ENCODE data around the gene TSHZ2. TPM values are rescaled to one million over a fixed set of nuclear protein-coding genes. Genes with fewer than 3 reads are reported as not detected.
A peak's percentile ranks its signal among the peaks of the same experiment; 100 is the strongest.
"Not testable (repeated sequence)": the region's sequence is repeated elsewhere in the genome, so short reads cannot be mapped to it uniquely, and the experiment has no call there.

The TSHZ2 gene
- total RNA-seq, 1 experiment from 2014 or later: 0.20 TPM

DNA sequence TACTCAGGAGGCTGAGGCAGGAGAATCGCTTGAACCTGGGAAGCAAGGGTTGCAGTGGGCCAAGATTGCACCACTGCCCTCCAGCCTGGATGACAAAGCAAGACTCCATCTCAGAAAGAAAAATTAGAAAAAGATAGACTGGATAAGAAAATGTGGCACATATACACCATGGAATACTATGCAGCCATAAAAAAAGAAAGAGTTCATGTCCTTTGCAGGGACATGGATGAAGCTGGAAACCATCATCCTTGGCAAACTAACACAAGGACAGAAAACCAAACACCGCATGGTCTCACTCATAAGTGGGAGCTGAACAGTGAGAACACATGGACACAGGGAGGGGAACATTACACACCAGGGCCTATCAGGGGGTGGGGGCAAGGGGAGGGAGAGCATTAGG, 551.5 kb downstream of the TSHZ2 start:
- H3K27me3 Mint-ChIP-seq (ENCODE audit: low read depth); H3K4me1 Mint-ChIP-seq; POLR2A ChIA-PET; ATAC-seq; H3K9me3 Mint-ChIP-seq; DNase-seq (ENCODE audit: low spot score); H3K36me3 Mint-ChIP-seq; H3K27ac Mint-ChIP-seq; H3K4me3 Mint-ChIP-seq: not testable (repeated sequence)
- CTCF ChIA-PET: interaction anchor here (0.6 kb wide), 1 partner anchor 343 kb away, joined by 3 read pairs; no protein-coding TSS in a partner anchor

DNA sequence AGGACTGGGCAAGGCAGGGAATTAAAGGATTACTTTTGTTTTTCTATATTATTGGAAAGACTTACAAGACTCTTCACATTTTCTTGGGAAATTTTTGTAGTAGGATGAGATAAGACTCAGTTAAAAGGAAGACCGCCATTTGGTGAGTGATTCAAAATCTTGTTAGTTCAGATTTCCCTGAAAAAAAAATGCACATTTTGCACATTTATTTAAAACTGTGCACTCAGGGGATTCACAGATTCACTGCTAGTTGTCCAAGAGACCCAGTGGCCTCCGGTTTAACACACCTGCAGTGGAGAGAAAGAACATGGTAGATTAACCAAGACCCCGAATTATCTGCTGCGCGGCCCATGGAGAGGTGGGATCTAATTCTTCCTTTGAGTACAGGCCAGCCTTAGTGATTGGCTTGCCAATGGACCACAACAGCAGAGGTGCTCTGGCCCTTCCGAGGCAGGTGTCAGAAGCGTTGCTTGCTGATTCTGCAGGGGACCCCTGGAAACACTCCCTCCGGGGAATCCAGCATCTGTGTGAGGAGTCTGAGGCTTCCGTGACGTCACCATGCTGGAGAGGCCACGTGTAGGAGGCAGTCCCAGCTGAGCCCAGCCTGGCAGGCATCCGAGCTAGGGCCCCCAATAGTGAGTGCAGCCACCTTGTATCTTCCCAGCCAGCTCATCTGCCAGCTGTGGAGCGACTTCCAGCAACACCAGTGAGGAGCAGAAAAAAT, 552.6 kb downstream of the TSHZ2 start:
- ATAC-seq (peak; percentile 41; the same call in 1 of the 2 replicates), DNase-seq (ENCODE audit: low spot score) (peak; percentile 23)
- Mint-ChIP-seq H3K9me3 (no peaks in the 10 kb centered on the region), H3K4me3 (no peak overlapping the region), H3K4me1 (no peaks in the 10 kb centered on the region), H3K36me3 (no peaks in the 10 kb centered on the region), H3K27ac (no peak overlapping the region; the same call in 1 of the 2 replicates), H3K27me3 (ENCODE audit: low read depth) (no peaks in the 10 kb centered on the region; the same call in 1 of the 2 replicates)
- POLR2A ChIA-PET: no interaction called here
- CTCF ChIA-PET: no interaction called here
- TF ChIP-seq, protein P1, sequence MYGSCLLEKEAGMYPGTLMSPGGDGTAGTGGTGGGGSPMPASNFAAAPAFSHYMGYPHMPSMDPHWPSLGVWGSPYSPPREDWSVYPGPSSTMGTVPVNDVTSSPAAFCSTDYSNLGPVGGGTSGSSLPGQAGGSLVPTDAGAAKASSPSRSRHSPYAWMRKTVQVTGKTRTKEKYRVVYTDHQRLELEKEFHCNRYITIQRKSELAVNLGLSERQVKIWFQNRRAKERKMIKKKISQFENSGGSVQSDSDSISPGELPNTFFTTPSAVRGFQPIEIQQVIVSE (CRISPR knock-in tag; IDR thresholded peaks at IDR 0.05; ENCODE audit: borderline replicate concordance): no peak
- TF ChIP-seq, protein P2, sequence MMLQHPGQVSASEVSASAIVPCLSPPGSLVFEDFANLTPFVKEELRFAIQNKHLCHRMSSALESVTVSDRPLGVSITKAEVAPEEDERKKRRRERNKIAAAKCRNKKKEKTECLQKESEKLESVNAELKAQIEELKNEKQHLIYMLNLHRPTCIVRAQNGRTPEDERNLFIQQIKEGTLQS (CRISPR knock-in tag; conservative IDR thresholded peaks at IDR 0.05): no peak
- TF ChIP-seq, protein P3, sequence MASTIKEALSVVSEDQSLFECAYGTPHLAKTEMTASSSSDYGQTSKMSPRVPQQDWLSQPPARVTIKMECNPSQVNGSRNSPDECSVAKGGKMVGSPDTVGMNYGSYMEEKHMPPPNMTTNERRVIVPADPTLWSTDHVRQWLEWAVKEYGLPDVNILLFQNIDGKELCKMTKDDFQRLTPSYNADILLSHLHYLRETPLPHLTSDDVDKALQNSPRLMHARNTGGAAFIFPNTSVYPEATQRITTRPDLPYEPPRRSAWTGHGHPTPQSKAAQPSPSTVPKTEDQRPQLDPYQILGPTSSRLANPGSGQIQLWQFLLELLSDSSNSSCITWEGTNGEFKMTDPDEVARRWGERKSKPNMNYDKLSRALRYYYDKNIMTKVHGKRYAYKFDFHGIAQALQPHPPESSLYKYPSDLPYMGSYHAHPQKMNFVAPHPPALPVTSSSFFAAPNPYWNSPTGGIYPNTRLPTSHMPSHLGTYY (CRISPR knock-in tag; IDR thresholded peaks at IDR 0.05): no peak

DNA sequence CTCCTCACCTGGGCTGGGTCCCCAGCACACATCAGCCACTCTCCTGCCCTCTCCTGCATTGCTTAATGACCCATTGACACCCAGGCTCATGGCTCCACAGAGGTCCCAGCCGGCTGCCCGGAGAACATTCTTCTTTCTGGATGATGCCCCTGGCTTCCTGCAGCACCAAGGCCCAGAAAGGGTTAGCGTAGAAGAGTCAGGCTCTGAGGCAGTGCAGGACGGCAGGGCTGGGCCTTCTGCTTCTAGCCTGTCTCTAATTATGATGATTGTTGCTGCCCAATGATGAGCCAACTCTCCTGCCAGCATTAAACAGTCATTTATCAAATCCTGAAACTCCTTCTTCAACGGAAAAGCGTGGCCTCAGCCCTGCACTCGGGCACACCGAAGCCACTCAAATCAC, 555.0 kb downstream of the TSHZ2 start:
- Mint-ChIP-seq H3K4me3 (no peak overlapping the region), H3K27ac (no peak overlapping the region), H3K27me3 (ENCODE audit: low read depth) (no peaks in the 10 kb centered on the region), H3K36me3 (no peaks in the 10 kb centered on the region), H3K9me3 (no peaks in the 10 kb centered on the region), H3K4me1 (no peaks in the 10 kb centered on the region)
- DNase-seq (ENCODE audit: low spot score) (no peak), ATAC-seq (no peak)
- ChIA-PET POLR2A (no interaction called here), CTCF (interaction anchor here (1.7 kb wide), 1 partner anchor 20 kb away, joined by 8 read pairs; no protein-coding TSS in a partner anchor)
- TF ChIP-seq, protein P4, sequence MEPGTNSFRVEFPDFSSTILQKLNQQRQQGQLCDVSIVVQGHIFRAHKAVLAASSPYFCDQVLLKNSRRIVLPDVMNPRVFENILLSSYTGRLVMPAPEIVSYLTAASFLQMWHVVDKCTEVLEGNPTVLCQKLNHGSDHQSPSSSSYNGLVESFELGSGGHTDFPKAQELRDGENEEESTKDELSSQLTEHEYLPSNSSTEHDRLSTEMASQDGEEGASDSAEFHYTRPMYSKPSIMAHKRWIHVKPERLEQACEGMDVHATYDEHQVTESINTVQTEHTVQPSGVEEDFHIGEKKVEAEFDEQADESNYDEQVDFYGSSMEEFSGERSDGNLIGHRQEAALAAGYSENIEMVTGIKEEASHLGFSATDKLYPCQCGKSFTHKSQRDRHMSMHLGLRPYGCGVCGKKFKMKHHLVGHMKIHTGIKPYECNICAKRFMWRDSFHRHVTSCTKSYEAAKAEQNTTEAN (CRISPR knock-in tag; IDR thresholded peaks at IDR 0.05): no peak
- TF ChIP-seq CBFB (CRISPR knock-in tag; IDR thresholded peaks at IDR 0.05; ENCODE audit: low read depth) (no peak), ZNF263 (CRISPR knock-in tag; IDR thresholded peaks at IDR 0.05; ENCODE audit: low read depth) (no peak), SMAD3 (CRISPR knock-in tag; IDR thresholded peaks at IDR 0.05; ENCODE audit: borderline replicate concordance) (no peak), JUN (CRISPR knock-in tag; IDR thresholded peaks at IDR 0.05) (no peak), NFE2L1 (CRISPR knock-in tag; IDR thresholded peaks at IDR 0.05) (no peak)
- TF ChIP-seq, protein P5, sequence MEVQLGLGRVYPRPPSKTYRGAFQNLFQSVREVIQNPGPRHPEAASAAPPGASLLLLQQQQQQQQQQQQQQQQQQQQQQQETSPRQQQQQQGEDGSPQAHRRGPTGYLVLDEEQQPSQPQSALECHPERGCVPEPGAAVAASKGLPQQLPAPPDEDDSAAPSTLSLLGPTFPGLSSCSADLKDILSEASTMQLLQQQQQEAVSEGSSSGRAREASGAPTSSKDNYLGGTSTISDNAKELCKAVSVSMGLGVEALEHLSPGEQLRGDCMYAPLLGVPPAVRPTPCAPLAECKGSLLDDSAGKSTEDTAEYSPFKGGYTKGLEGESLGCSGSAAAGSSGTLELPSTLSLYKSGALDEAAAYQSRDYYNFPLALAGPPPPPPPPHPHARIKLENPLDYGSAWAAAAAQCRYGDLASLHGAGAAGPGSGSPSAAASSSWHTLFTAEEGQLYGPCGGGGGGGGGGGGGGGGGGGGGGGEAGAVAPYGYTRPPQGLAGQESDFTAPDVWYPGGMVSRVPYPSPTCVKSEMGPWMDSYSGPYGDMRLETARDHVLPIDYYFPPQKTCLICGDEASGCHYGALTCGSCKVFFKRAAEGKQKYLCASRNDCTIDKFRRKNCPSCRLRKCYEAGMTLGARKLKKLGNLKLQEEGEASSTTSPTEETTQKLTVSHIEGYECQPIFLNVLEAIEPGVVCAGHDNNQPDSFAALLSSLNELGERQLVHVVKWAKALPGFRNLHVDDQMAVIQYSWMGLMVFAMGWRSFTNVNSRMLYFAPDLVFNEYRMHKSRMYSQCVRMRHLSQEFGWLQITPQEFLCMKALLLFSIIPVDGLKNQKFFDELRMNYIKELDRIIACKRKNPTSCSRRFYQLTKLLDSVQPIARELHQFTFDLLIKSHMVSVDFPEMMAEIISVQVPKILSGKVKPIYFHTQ (CRISPR knock-in tag; IDR thresholded peaks at IDR 0.05): no peak
- TF ChIP-seq, protein P6, sequence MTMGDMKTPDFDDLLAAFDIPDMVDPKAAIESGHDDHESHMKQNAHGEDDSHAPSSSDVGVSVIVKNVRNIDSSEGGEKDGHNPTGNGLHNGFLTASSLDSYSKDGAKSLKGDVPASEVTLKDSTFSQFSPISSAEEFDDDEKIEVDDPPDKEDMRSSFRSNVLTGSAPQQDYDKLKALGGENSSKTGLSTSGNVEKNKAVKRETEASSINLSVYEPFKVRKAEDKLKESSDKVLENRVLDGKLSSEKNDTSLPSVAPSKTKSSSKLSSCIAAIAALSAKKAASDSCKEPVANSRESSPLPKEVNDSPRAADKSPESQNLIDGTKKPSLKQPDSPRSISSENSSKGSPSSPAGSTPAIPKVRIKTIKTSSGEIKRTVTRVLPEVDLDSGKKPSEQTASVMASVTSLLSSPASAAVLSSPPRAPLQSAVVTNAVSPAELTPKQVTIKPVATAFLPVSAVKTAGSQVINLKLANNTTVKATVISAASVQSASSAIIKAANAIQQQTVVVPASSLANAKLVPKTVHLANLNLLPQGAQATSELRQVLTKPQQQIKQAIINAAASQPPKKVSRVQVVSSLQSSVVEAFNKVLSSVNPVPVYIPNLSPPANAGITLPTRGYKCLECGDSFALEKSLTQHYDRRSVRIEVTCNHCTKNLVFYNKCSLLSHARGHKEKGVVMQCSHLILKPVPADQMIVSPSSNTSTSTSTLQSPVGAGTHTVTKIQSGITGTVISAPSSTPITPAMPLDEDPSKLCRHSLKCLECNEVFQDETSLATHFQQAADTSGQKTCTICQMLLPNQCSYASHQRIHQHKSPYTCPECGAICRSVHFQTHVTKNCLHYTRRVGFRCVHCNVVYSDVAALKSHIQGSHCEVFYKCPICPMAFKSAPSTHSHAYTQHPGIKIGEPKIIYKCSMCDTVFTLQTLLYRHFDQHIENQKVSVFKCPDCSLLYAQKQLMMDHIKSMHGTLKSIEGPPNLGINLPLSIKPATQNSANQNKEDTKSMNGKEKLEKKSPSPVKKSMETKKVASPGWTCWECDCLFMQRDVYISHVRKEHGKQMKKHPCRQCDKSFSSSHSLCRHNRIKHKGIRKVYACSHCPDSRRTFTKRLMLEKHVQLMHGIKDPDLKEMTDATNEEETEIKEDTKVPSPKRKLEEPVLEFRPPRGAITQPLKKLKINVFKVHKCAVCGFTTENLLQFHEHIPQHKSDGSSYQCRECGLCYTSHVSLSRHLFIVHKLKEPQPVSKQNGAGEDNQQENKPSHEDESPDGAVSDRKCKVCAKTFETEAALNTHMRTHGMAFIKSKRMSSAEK (CRISPR knock-in tag; IDR thresholded peaks at IDR 0.05; ENCODE audit: borderline replicate concordance): no peak
- TF ChIP-seq, protein P7, sequence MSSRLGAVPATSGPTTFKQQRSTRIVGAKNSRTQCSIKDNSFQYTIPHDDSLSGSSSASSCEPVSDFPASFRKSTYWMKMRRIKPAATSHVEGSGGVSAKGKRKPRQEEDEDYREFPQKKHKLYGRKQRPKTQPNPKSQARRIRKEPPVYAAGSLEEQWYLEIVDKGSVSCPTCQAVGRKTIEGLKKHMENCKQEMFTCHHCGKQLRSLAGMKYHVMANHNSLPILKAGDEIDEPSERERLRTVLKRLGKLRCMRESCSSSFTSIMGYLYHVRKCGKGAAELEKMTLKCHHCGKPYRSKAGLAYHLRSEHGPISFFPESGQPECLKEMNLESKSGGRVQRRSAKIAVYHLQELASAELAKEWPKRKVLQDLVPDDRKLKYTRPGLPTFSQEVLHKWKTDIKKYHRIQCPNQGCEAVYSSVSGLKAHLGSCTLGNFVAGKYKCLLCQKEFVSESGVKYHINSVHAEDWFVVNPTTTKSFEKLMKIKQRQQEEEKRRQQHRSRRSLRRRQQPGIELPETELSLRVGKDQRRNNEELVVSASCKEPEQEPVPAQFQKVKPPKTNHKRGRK (CRISPR knock-in tag; IDR thresholded peaks at IDR 0.05; ENCODE audit: borderline replicate concordance): no peak

All from WTC11 (cell line).